Hematopoietic multipotent progenitor cell treated with erythropoietin and hydrocortisone succinate and interleukin-3 and kit ligand, for 8 days (in vitro differentiated cells): Measurements from ENCODE around the gene KRTAP17-1.

Source experiments
- DNase-seq: peaks from one replicate; pipeline ENCODE4 v3.0.0-alpha.2; 2015

The KRTAP17-1 gene

DNA sequence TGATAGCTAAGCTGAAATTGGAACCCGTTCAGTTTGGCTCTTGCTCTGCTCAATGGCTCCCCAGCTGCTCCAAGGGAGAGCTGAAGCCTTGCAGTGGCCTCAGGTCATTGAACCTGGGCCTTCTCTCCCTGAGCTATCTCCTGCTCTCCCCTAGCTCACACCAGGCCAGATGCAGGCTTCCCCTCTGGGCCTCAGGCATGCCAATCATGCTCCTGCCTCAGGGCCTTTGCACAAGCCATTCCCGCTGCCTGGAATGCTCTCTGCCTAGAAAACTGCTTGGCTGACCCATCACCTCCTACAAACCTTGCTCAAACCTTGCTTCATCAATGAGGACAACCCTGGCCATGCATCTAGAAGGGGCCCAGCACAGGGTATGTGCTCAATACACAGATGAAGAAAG, 16.7 kb upstream of the KRTAP17-1 start:
- DNase-seq: no peak

DNA sequence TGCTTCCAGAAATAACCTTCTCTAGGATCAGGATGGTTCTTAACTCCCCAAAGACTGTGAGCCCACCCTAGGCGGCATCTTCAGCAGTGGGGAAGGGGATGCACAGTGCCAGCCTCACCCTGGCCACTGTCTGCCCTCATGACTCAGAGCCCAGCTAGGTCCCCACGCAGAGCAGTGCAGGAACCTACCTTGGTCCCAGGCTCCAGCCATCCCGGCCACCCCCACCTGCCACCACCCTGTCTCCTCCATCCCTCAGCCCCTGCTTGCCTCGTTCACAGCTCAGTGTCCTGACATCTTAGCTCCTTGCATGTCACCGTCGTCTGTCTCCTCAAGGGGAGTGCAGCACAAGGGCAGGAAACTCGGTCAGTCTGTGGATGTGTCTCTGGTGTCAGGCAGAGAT, 16.1 kb upstream of the KRTAP17-1 start:
- DNase-seq: no peak

DNA sequence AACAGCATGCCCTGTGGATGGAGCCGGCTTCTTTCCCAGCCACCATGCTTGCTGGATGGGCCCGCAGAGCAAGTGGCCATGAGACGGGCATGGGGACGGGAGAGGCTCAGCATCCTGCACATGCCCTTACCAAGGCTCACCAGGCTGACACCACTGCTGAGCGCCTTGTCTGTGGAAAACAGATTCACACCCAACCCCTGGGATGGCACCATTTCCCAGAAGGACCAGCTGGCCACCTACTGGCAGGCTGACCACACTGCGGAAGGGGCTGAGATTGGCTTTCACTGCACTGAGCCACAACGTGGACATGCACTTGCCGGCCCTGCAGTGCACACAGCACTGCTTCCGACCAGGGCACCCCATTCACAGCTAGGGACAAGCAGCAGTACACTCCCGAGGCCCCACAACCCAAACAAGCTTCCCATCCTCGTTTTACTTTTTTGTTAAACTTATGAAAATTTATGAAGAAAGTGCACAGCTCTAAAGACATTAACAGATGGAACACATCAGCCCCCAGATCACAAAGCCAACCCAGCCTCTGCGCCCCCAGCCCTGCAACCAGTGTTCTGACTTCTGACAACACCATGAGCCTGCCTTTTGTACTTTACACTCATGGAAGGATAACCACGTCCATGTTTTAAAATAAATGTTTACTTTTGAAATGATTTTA, 13.9 kb upstream of the KRTAP17-1 start:
- peak; percentile 43 for DNase-seq

- DNase-seq: no peak
Observed at GRCh38 chr17:41328207-41328606, 12.7 kb upstream of the KRTAP17-1 start.

DNA sequence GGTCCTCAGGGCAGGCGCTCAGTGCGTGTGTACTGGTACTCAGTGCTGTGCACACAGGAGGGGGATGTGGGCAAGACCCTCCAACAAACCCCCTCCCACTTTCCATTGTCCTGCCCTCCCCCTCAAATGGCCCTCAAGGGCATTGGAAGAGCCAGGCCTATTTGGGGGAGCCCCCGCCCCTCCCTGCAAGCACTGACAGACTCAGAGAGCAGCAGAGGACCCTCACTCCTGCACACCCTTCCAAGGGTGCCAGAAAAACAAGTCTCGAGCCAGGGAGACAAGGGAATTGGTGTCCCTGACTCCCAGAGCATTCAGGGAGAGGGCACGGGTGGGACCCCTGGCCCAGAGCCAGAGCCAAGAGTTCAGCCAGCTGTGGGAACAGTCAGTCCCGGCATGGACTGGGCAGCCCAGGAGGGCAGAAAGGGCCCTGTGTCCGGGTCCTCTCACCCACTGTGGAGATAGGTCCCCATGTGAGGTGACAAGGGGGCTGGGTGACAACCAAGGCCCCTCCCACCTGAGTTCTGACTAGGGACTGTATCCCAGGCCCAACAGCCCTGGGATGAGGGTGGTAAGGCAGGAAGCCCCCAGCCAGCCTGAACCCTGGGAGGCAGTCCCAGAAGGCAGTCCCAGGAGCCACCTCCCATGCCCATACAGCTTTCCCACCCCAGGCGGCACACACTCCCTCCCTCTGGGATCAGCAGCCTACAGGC, 12.1 kb upstream of the KRTAP17-1 start:
- DNase-seq: no peak

DNA sequence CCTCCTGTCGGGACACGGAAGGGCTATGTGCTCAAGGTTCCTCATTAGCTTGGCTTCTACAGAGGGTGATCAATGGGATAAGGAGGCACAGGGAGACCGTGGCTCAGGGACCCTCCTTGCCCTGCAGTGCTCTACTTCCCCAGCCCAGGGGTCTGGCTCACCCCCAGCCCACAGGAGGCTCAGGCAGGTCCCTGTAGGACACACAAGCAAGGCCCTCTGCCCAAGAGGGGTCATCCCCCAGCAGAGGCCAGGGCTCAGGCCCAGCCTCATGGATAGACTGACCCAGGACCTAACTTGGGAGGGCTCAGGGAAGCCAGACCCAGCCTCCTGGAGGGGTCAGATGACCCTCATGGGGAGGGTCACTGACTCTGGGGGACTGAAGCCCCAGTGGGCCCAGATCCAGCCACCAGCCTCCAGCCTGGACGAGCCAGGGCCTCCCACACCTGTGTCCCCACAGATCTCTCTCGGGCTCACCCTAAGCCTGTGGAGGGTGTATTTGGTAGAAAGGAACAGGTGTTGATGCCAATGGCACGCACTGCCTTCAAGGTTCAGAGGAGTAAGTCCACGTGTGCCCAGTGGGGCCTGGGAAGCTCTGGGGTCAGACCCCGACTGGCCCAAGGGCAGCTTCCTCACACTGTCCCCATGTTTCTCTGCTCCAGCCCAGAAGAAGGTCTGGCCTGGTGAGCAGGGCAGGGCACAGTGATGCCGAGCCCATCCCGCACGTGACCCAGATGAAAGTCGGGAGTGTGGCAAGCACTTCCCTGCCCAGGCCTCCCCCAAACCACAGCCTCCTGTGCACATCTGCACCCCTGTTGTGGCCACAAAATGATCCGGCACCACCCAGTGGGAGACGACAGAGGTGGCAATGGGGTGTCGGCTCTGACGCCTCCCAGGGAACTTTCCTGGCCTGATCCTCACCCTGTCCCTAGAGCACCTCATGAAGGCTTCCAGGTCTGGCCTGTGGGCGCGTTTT, 10.9 kb upstream of the KRTAP17-1 start:
- no peak for DNase-seq

DNA sequence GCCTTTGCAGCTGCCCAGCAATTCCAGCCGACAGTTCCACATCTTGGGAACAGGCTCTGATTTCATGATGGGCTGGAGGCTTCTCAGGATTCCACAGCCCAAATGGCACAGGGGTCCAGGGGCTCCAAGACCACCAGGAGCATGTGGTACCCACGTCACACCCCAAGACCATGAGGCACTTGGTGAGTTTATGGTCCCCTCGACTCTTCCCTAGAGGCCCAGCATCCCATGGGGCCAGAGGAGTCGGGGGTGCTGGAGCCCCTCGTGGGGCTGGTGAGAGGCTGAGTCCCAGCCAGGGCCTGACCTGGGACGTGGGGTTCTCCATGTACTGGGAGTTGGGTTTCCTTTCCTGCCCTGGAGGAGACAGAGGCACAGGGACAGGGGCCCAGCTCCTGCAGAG, 10.1 kb upstream of the KRTAP17-1 start:
- no peak for DNase-seq

DNA sequence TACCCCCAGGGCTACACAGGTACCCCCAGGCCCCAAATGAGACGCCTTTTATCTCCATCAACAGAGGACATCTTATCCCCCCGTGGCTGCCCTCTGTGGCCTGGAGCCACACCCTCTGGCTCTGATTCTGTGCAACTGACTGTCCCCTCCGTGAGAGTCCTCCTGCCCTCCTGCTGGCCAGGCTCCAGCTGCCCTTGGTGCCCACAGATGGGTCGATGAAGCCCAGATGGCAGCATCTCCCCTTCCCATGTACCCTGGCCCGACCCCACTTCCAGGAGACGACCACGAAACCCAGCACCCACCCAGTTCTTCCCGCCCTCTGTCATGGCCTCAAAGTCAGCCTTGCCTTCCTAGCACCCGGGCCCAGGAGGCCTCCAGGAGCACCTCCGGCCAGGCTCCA, 9.6 kb upstream of the KRTAP17-1 start:
- DNase-seq: no peak

DNA sequence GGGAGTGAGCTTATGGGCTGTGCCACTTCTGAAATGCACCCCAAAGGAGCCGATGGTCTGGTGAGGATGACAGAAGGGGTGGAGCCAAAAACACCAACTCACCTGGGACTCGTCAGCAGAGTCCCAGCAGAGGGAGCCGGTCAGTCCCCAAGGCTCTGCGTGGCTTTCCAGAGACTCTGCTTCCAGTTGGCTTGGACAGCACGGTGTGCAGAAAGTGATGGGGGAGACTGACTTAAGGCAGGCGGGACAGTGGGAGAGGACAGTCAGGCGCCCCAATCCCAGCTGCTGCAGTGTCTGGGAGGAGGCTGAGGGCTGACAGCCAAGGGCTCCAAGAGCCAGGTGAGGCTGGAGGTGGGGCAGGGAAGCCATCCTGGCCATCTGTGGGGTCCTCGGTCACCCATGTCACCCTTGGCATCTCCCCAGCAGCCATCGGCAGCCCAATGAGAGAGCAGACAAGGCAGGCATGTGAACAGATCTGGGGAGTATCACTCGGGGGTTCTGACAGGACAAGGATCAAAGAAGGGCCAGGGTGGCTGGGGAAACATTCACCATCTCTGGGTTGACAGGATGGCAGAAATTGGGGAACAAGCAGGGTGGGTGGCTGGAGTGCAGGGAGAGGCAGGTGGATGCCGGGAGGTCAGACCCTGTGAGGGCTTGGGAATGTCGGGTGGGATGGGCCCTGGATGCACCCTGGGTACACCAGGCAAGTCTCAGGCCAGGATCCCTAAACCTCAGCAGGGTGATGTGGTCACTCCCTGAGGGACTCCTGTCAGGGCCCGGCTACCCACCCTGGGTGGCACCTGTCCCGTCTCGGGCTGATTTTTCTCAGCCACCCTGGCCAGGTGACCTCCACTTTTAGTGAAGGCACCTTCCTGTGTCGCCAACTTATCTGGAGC, 8.9 kb upstream of the KRTAP17-1 start:
- DNase-seq: no peak

DNA sequence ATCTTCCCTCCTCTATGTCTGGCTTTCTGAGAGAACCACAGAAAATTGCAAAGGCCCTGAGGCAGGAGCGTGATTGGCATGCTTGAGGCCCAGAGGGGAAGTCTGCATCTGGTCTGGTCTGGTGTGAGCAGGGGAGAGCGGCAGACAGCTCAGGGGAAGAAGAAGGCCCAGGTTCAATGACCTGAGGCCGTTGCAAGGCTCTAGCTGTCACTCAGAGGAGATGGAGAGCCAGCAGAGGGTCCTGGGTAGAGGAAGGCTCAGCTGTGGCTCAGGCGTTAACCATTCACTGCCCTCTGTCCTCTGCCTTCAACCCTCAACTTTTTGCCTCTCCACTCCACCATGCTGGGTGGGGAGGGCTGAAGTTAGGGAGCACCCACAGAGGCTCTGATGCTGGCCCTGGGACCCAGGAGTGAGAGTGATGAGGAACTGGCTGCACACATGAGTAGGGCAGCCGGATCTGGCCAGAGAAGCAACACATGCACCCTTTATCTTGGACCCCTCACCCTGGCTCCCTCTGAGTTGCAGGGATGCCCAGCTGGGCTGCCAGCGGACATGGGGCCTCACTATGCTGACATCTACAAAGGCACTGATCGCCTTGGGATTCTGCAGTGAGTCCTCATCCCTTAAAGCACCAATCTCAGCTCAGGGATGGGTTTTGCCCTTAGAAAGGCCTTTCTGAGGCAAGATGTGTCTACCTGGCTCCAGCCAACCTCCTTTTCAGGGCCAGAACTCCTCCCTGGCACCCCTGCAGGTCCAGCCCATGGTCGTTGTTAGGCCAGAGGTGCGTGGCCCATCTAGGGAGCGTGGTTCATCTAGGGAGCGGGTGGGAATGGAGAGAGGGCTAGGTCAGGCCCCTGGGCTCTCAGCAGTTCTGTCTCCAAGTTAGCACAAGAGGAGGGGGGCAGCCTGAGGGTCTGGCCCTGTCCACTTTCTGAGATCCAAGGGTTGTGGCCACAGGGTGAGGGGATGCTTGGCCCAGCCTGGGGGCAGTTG, 7.7 kb upstream of the KRTAP17-1 start:
- no peak for DNase-seq

DNA sequence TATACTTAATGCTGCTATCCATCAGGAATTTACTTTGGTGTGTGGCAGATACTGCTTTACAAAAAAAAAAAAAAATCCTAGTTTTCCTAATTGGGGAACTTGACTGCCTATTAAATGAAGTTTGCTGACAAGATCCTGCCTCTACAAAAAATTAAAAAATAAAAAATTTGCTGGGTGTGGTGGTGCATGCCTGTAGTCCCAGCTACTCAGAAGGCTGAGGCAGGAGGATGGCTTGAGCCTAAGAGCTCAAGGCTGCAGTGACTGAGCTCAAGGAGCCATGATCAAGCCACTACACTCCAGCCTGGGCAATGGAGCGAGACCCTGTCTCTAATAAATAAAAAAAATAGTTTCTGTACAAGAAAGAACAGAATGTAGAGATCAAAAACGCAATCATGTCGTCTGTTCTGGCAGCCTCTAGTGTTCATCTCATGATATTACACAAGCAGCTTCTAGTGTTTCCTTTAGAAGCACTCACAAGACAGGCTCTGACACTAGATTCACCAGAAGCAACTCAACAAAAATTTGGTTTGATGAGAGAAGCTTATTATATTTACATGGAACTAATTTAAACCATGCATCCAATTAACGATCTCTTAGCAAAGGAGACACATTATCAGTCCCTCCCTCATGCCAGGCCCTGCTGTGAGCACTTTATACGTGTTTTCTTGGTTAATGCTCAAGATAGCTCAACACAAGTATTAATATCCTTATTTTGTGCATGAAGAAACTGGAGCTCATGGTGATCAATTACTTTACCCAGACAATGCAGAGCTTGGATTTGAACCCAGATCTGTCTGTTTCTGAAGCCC, 6.8 kb upstream of the KRTAP17-1 start:
- DNase-seq: peak; percentile 45

GRCh38 chr17:41318231-41318630, 2.7 kb upstream of the KRTAP17-1 start:
- DNase-seq: no peak

DNA sequence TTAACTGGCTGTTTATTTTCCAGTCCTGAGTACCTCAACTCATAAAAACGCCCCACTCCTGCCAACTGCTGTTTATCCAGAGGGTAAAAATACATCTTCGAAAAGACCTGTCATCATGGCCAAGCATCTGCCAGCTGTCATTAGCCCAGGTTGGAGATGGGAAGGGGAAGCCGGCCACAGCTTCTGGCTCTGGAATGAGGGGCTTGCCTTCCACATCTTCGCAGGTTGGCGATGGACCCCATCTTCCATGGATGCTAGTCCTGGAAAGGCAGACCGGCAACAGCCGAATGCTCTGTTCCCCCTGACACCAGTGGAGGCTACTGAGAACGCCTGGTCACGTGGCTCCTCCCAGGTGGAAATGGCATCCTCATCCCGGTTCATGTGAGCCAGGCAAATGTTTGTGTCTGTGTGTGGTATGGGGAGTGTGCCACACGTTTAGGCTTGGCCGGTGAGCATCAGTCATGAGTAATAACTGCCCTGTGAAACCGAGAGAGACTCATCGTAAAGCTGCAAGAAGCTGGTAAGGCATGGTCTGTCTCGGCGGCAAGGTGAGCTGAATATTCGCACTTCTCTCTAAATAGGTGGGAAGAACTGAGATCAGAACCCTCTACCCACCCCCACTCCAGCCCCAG, 420 bp upstream of the KRTAP17-1 start:
- no peak for DNase-seq

DNA sequence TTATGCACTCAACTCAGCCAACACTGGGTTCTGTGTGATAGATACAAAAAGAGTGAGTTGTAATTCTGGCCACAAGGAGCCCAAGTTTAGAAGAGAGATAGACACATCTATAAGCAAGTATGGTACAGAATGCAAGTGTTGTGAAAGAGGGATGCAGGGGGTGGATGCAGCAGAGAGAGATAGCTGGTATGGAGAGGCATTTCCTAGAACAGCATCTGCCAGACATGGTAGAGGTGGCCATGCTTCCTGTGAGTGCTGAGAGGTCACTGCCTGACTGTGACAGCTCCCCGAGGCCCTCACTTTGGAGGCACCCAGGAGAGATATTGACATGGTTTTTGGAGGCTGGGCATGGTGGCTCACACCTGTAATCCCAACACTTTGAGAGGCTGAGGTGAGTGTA, 4.4 kb downstream of the KRTAP17-1 start:
- no peak for DNase-seq

DNA sequence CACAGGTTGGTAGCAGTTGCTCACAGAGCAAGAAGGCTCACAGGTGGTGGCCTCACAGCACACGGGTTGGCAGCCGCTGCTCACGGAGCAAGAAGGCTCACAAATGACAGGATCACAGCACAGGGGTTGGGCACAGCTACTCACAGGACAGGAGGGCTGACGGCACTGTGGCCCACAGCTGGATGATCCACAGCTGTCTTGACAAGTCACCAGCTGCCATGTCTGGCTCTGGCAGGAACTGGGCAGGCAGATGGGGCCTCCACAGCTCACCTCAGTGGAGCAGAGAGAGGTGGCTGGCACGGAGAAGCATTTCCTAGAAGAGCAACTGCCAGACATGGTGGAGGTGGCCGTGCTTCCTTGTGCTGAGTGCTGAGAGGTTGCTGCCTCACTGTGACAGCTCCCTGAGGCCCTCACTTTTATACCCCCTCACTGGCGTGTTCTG, 6.6 kb downstream of the KRTAP17-1 start, which contains the start of gene KRTAP16-1:
KRTAP16-1 (minus strand) TSS at position 392 of the 442 bp plus-strand sequence; CDS start at position 336, 56 bp downstream.
- no peak for DNase-seq

- DNase-seq: peak; percentile 23
Observed at GRCh38 chr17:41308251-41308917, 7.1 kb downstream of the KRTAP17-1 start.

DNA sequence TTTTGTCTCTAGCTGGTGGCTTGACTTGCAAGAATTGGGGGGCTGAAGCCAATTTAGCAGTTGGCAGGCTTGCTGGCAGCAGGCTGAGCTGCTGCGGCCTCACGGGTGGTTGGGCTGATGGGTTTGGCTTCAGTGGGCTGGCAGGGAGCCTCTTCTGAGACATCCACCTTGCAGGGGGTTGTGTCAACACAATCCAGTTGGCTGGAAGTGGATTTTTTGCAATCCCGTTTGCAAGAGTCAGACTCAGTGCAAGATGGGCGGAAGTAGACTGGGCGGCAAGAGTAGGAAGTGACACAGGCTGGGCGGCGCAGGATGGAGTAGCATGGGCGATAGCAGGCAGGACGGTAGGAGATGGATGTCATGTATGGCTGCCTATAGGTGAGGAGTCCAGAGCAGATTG, 7.9 kb downstream of the KRTAP17-1 start:
- no peak for DNase-seq

DNA sequence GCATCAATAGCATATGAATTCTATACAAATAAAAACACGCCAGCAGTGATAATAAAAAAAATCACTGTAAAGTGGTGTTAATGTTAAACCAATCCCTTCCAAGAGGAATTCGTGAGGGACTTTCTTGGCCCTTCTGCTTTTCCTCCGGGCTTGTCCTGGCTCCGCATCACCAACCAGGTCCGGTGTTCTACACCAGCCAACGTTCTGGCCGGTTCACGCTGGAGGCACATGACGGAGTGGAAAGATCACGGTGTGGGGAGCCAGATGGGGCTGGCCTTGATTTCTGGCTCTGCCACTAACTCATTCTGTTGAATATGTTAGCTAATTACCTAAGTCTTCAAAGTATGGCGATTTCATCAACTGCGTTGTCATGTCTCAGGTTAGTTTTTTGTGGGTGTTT, 11.4 kb downstream of the KRTAP17-1 start:
- DNase-seq: no peak

DNA sequence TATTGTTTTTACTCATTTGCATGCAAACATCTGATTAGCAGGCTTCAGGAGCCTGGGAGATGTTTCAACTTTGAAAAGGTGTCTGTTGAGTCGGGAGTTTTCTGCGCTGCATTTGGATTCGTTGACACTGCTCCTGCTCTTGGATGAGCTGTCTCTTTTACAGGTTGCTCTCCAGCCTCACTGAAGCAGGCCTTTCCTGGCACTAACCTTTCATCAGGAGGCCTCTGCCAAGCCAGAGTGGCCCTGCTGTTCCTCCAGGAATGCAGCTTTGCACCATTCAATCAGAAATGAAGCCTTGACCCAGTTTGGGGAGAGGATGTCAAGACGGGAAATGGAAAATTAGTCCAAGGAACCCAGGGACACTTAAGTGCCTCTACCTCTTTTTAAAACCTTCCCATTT, 12.5 kb downstream of the KRTAP17-1 start:
- DNase-seq: no peak
